CD8-positive, alpha-beta memory T cell (primary cell): ENCODE measurements around the gene LOXHD1. TPM values are rescaled to one million over a fixed set of nuclear protein-coding genes. Genes with fewer than 3 reads are reported as not detected.

Experiments
- CTCF ChIA-PET: fragments of 350-600 bp; sonication (Branson Sonifier 250); formaldehyde crosslinking; loops from one replicate; lab custom pipeline; 2021; ENCODE audit warnings: antibody characterized with exemption; lab: Charles Lee
- POLR2A ChIA-PET: fragments of 350-600 bp; sonication (Branson Sonifier 250); formaldehyde crosslinking; loops from one replicate; lab custom pipeline; 2021; ENCODE audit warnings: antibody characterized with exemption; lab: Charles Lee
- DNase-seq, 5 donors: peaks; one replicate each; pipeline versions ENCODE4 v3.0.0 to v3.0.0-alpha.2; 2020 to 2022; ENCODE audit warnings: mixed read lengths in 1 of 5
- H3K27ac ChIP-seq: one replicate; pipeline ENCODE4 v1.7.0; 2013; ENCODE audit warnings: low read depth, mild to moderate bottlenecking, low read length, moderate library complexity
- H3K27me3 ChIP-seq: 2 replicates; pipeline ENCODE4 v1.7.0; 2013; ENCODE audit warnings: low read length, mild to moderate bottlenecking; ENCODE audit not compliant: insufficient read depth, poor library complexity, severe bottlenecking
- H3K36me3 ChIP-seq: 2 replicates; pipeline ENCODE4 v1.7.0; 2013; ENCODE audit warnings: mild to moderate bottlenecking, low read length, moderate library complexity; ENCODE audit not compliant: insufficient read depth
- H3K4me1 ChIP-seq: 2 replicates; pipeline ENCODE4 v1.7.0; 2013; ENCODE audit warnings: mild to moderate bottlenecking, low read length, moderate library complexity; ENCODE audit not compliant: insufficient read depth
- H3K4me3 ChIP-seq: 2 replicates; pipeline ENCODE4 v1.7.0; 2013; ENCODE audit warnings: mild to moderate bottlenecking, low read length
- H3K9me3 ChIP-seq: 2 replicates; pipeline ENCODE4 v1.7.0; 2013; ENCODE audit warnings: mild to moderate bottlenecking, low read length
- H3K27ac Mint-ChIP-seq, 8 donors: one replicate each; pipeline ENCODE4 v1.8.0; 2020 to 2021; ENCODE audit warnings: mixed read lengths in 8 of 8, mild to moderate bottlenecking in 6 of 8, inconsistent platforms in 3 of 8, moderate library complexity in 3 of 8
- H3K27me3 Mint-ChIP-seq, 2 donors: one replicate each; pipeline ENCODE4 v1.8.0; 2020 to 2021; ENCODE audit warnings: mixed read lengths in 2 of 2, mild to moderate bottlenecking in 1 of 2, moderate library complexity in 1 of 2
- H3K36me3 Mint-ChIP-seq, 3 donors: one replicate each; pipeline ENCODE4 v1.8.0; 2020 to 2021; ENCODE audit warnings: mixed read lengths in 3 of 3, inconsistent platforms in 1 of 3, mild to moderate bottlenecking in 1 of 3
- H3K4me1 Mint-ChIP-seq, 3 donors: one replicate each; pipeline ENCODE4 v1.8.0; 2020 to 2021; ENCODE audit warnings: mixed read lengths in 3 of 3, inconsistent platforms in 1 of 3, mild to moderate bottlenecking in 1 of 3
- H3K4me3 Mint-ChIP-seq, 7 donors: one replicate each; pipeline ENCODE4 v1.8.0; 2020 to 2021; ENCODE audit warnings: mixed read lengths in 7 of 7, mild to moderate bottlenecking in 6 of 7, moderate library complexity in 4 of 7, inconsistent platforms in 2 of 7
- H3K9me3 Mint-ChIP-seq, 5 donors: one replicate each; pipeline ENCODE4 v1.8.0; 2020 to 2022; ENCODE audit warnings: mixed read lengths in 5 of 5, mild to moderate bottlenecking in 3 of 5, moderate library complexity in 2 of 5, inconsistent platforms in 1 of 5
- polyA plus RNA-seq: library from polyadenylated mRNA; unstranded; fragments of 300-500 nt; fragmentation: Illumina TruSeq; gene quantifications from one replicate; pipeline ENCODE4 v1.2.3, GENCODE V29; 2021
- total RNA-seq, 2 experiments: library from RNA; stranded (reverse); gene quantifications; one replicate each; pipeline ENCODE4 v1.2.3, GENCODE V29; 2021

The LOXHD1 gene
- total and polyA plus RNA-seq, 3 experiments from 2014 or later: not detected

DNA sequence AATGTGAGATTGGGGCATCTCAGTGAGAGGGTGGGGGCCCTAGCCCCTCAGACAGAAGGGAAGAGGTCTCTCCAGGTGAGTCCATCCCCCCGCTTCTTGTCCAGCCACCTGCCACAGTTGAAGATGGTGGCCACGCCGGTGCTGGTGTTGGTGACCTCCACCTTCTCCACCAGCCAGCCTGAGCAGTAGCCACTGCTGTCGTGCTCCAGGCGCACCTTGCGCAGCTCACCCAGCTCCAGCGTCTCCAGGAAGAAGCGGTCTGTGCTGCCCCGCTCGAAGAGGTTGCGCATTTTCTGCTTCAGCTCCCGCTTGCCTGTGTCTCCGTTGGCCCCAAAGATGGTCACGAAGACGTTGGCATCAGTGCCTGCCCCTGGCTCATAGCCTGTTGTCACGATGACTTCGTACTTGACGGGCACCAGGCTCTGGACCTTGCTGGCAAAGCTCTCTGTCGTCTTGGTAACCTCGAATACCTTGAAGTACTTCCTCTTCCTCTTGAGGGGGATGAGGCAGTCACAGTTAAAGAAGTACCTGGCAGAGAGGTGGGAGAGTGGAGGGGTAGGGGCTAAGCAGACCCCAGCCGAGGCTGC is 179.5 kb downstream of the LOXHD1 start:
- Histone ChIP-seq H3K27ac (no peak overlapping the region), H3K27me3 (no peaks in the 10 kb centered on the region), H3K9me3 (no peaks in the 10 kb centered on the region), H3K4me1 (no peaks in the 10 kb centered on the region), H3K4me3 (no peak overlapping the region), H3K36me3 (no peaks in the 10 kb centered on the region)
- no peak overlapping the region for H3K4me3 Mint-ChIP-seq
- H3K9me3 Mint-ChIP-seq: peaks cover 0 to 4% (median 2%) of the 10 kb centered on the region in 5 donors
- H3K27ac Mint-ChIP-seq: no peak overlapping the region
- H3K36me3 Mint-ChIP-seq: peaks cover 0 to 2% (median 0%) of the 10 kb centered on the region in 3 donors
- no peak for DNase-seq
- ChIA-PET CTCF (interaction anchor here (1.6 kb wide), 1 partner anchor 305 kb away, joined by 5 read pairs; a partner anchor contains a TSS), POLR2A (no interaction called here)
- peaks cover 0 to 3% (median 0%) of the 10 kb centered on the region in 3 donors for H3K4me1 Mint-ChIP-seq
- peaks cover 12 to 15% of the 10 kb centered on the region in 2 donors for H3K27me3 Mint-ChIP-seq

GRCh38 chr18:46475390-46475752 is 181.6 kb downstream of the LOXHD1 start:
- CTCF ChIA-PET: no interaction called here
- peaks cover 0 to 2% (median 0%) of the 10 kb centered on the region in 3 donors for H3K36me3 Mint-ChIP-seq
- Histone ChIP-seq H3K36me3 (no peaks in the 10 kb centered on the region), H3K4me1 (no peaks in the 10 kb centered on the region), H3K27me3 (no peaks in the 10 kb centered on the region), H3K27ac (no peak overlapping the region), H3K4me3 (no peak overlapping the region), H3K9me3 (no peaks in the 10 kb centered on the region)
- H3K4me1 Mint-ChIP-seq: peaks cover 0 to 3% (median 0%) of the 10 kb centered on the region in 3 donors
- H3K27ac Mint-ChIP-seq: no peak overlapping the region
- peaks cover 0 to 1% (median 0%) of the 10 kb centered on the region in 5 donors for H3K9me3 Mint-ChIP-seq
- H3K27me3 Mint-ChIP-seq: peaks cover 12 to 22% of the 10 kb centered on the region in 2 donors
- POLR2A ChIA-PET: no interaction called here
- no peak for DNase-seq
- no peak overlapping the region for H3K4me3 Mint-ChIP-seq

- CTCF ChIA-PET: no interaction called here
Measured at GRCh38 chr18:46474487-46475389, 182.3 kb downstream of the LOXHD1 start.

DNA sequence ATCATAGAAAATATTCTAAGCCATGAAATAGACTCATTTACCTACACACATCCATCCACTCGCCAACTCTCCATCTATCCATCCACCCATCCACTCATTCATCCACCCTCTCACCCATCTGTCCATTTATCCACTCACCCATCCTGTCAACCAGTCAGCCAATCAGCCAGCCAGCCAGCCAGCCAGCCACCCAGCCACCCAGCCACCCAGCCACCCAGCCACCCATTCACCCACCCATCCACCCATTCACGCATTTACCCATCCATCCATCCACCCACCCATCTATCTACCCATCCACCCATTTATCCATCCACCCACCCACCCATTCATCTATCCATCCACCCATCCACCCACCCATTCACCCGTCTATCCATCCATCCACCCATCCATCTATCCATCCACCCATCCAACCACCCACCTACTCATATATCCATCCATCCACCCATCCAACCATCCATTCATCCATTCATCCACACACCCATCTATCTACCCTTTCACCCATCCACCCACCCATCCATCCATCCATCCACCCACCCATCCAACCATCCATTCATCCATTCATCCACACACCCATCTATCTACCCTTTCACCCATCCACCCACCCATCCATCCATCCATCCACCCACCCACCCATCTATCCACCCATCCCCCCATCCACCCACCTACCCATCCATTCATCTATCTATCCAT is 185.1 kb downstream of the LOXHD1 start:
- H3K4me3 Mint-ChIP-seq: no peak overlapping the region

More at GRCh38 chr18:46474487-46475389, 182.3 kb downstream of the LOXHD1 start:
- Mint-ChIP-seq H3K27me3 (peaks cover 10 to 25% of the 10 kb centered on the region in 2 donors), H3K4me3 (no peak overlapping the region), H3K9me3 (peaks cover 0 to 1% (median 0%) of the 10 kb centered on the region in 5 donors), H3K27ac (peak overlapping the region in 1 of 8 donors; percentile 52), H3K4me1 (peaks cover 0 to 3% (median 0%) of the 10 kb centered on the region in 3 donors), H3K36me3 (no peaks in the 10 kb centered on the region)
- DNase-seq: no peak
- H3K27ac ChIP-seq: no peak overlapping the region
- no peaks in the 10 kb centered on the region for H3K36me3 ChIP-seq
- no peaks in the 10 kb centered on the region for H3K27me3 ChIP-seq
- POLR2A ChIA-PET: no interaction called here
- H3K4me1 ChIP-seq: no peaks in the 10 kb centered on the region
- no peaks in the 10 kb centered on the region for H3K9me3 ChIP-seq
- no peak overlapping the region for H3K4me3 ChIP-seq

GRCh38 chr18:46470714-46471113 is 186.3 kb downstream of the LOXHD1 start:
- H3K36me3 ChIP-seq: no peaks in the 10 kb centered on the region
- Mint-ChIP-seq H3K4me1 (peaks cover 0 to 3% (median 0%) of the 10 kb centered on the region in 3 donors), H3K36me3 (no peaks in the 10 kb centered on the region), H3K4me3 (no peak overlapping the region), H3K27me3 (peaks cover 8 to 25% of the 10 kb centered on the region in 2 donors), H3K27ac (no peak overlapping the region), H3K9me3 (no peaks in the 10 kb centered on the region)
- no peak overlapping the region for H3K4me3 ChIP-seq
- POLR2A ChIA-PET: no interaction called here
- no peaks in the 10 kb centered on the region for H3K9me3 ChIP-seq
- CTCF ChIA-PET: no interaction called here
- no peak for DNase-seq
- no peaks in the 10 kb centered on the region for H3K4me1 ChIP-seq
- no peak overlapping the region for H3K27ac ChIP-seq
- no peaks in the 10 kb centered on the region for H3K27me3 ChIP-seq

More for the DNA sequence above, 185.1 kb downstream of the LOXHD1 start:
- H3K36me3 Mint-ChIP-seq: no peaks in the 10 kb centered on the region
- Histone ChIP-seq H3K27me3 (no peaks in the 10 kb centered on the region), H3K9me3 (no peaks in the 10 kb centered on the region), H3K27ac (no peak overlapping the region), H3K4me1 (no peaks in the 10 kb centered on the region), H3K4me3 (no peak overlapping the region), H3K36me3 (no peaks in the 10 kb centered on the region)
- no peak for DNase-seq
- no peak overlapping the region for H3K27ac Mint-ChIP-seq
- peaks cover 5 to 29% of the 10 kb centered on the region in 2 donors for H3K27me3 Mint-ChIP-seq
- CTCF ChIA-PET: no interaction called here
- H3K9me3 Mint-ChIP-seq: no peaks in the 10 kb centered on the region
- POLR2A ChIA-PET: no interaction called here
- H3K4me1 Mint-ChIP-seq: peaks cover 0 to 3% (median 0%) of the 10 kb centered on the region in 3 donors

- H3K36me3 Mint-ChIP-seq: no peaks in the 10 kb centered on the region
- DNase-seq: no peak
- Histone ChIP-seq H3K4me1 (no peaks in the 10 kb centered on the region), H3K4me3 (no peak overlapping the region), H3K27ac (no peak overlapping the region), H3K9me3 (no peaks in the 10 kb centered on the region), H3K36me3 (no peaks in the 10 kb centered on the region), H3K27me3 (no peaks in the 10 kb centered on the region)
- no peaks in the 10 kb centered on the region for H3K9me3 Mint-ChIP-seq
- CTCF ChIA-PET: no interaction called here
- H3K4me1 Mint-ChIP-seq: no peaks in the 10 kb centered on the region
- POLR2A ChIA-PET: no interaction called here
- peaks cover 6 to 37% of the 10 kb centered on the region in 2 donors for H3K27me3 Mint-ChIP-seq
- H3K27ac Mint-ChIP-seq: no peak overlapping the region
- no peak overlapping the region for H3K4me3 Mint-ChIP-seq
Measured at GRCh38 chr18:46469186-46469915, 187.7 kb downstream of the LOXHD1 start.

GRCh38 chr18:46468426-46469180 is 188.4 kb downstream of the LOXHD1 start:
- Mint-ChIP-seq H3K4me3 (no peak overlapping the region), H3K27ac (no peak overlapping the region), H3K9me3 (no peaks in the 10 kb centered on the region), H3K27me3 (peaks cover 6 to 42% of the 10 kb centered on the region in 2 donors), H3K36me3 (no peaks in the 10 kb centered on the region), H3K4me1 (no peaks in the 10 kb centered on the region)
- ChIA-PET POLR2A (no interaction called here), CTCF (no interaction called here)
- DNase-seq: no peak
- no peaks in the 10 kb centered on the region for H3K4me1 ChIP-seq
- H3K27me3 ChIP-seq: no peaks in the 10 kb centered on the region
- H3K36me3 ChIP-seq: no peaks in the 10 kb centered on the region
- H3K9me3 ChIP-seq: no peaks in the 10 kb centered on the region
- H3K4me3 ChIP-seq: no peak overlapping the region
- H3K27ac ChIP-seq: no peak overlapping the region
